Mesendoderm (in vitro differentiated cells): ENCODE data around the gene GRIK1.

Experiments used
- DNase-seq: peaks from one replicate; pipeline ENCODE4 v3.0.0; 2013
- H2AK5ac ChIP-seq: 2 replicates; pipeline ENCODE4 v1.6.1; 2013; ENCODE audit warnings: low read length, inconsistent platforms
- H2BK120ac ChIP-seq: 2 replicates; pipeline ENCODE4 v1.6.1; 2013; ENCODE audit warnings: low read depth, mild to moderate bottlenecking, low read length, moderate library complexity, mixed read lengths
- H2BK15ac ChIP-seq: replicated peaks from 2 replicates; pipeline ENCODE4 v1.6.1; 2013; ENCODE audit warnings: low read depth, mild to moderate bottlenecking, moderate library complexity
- H2BK5ac ChIP-seq: 2 replicates; pipeline ENCODE4 v1.6.1; 2013; ENCODE audit warnings: low read length, inconsistent platforms
- H3K18ac ChIP-seq: 2 replicates; pipeline ENCODE4 v1.6.1; 2013; ENCODE audit warnings: mild to moderate bottlenecking, low read length, mixed read lengths
- H3K23ac ChIP-seq: one replicate; pipeline ENCODE4 v1.6.1; 2013; ENCODE audit warnings: low read length
- H3K27ac ChIP-seq: 2 replicates; pipeline ENCODE4 v1.5.1; 2013; ENCODE audit warnings: low read depth, mild to moderate bottlenecking, inconsistent platforms, low read length, moderate library complexity
- H3K27me3 ChIP-seq: 2 replicates; pipeline ENCODE4 v1.6.1; 2013; ENCODE audit warnings: low read length, control low read depth, mild to moderate bottlenecking, inconsistent platforms; ENCODE audit not compliant: insufficient read depth, poor library complexity
- H3K36me3 ChIP-seq: 2 replicates; pipeline ENCODE4 v1.6.1; 2013; ENCODE audit warnings: low read length, inconsistent platforms; ENCODE audit not compliant: control insufficient read depth, insufficient read depth
- H3K4ac ChIP-seq: one replicate; pipeline ENCODE4 v1.6.1; 2013; ENCODE audit warnings: low read depth, mild to moderate bottlenecking, low read length, moderate library complexity
- H3K4me1 ChIP-seq: 2 replicates; pipeline ENCODE4 v1.6.1; 2013; ENCODE audit warnings: low read depth, low read length, inconsistent platforms; ENCODE audit not compliant: control insufficient read depth
- H3K4me2 ChIP-seq: 2 replicates; pipeline ENCODE4 v1.6.1; 2013; ENCODE audit warnings: low read length
- H3K4me3 ChIP-seq: 2 replicates; pipeline ENCODE4 v1.5.1; 2013; ENCODE audit warnings: mild to moderate bottlenecking, low read length
- H3K56ac ChIP-seq: one replicate; pipeline ENCODE4 v1.6.1; 2013; ENCODE audit warnings: low read length
- H3K79me1 ChIP-seq: 2 replicates; pipeline ENCODE4 v1.6.1; 2013; ENCODE audit warnings: low read length, inconsistent platforms
- H3K79me2 ChIP-seq: 2 replicates; pipeline ENCODE4 v1.6.1; 2013; ENCODE audit warnings: mild to moderate bottlenecking, low read length; ENCODE audit not compliant: control insufficient read depth, insufficient read depth
- H3K9ac ChIP-seq: 2 replicates; pipeline ENCODE4 v1.6.1; 2013; ENCODE audit warnings: low read length, inconsistent platforms
- H4K5ac ChIP-seq: one replicate; pipeline ENCODE4 v1.6.1; 2013; ENCODE audit warnings: low read length
- H4K8ac ChIP-seq: one replicate; pipeline ENCODE4 v1.6.1; 2013; ENCODE audit warnings: low read depth, mild to moderate bottlenecking, control low read depth, low read length, moderate library complexity
- whole genome bisulfite sequencing: extraction: QIAGEN DNeasy Blood & Tissue Kit; methylation state at CpG from one replicate; pipeline ENCODE4 v1.1.7; 2013; ENCODE audit warnings: low lambda C conversion rate, missing lambda C conversion rate; ENCODE audit not compliant: insufficient coverage; ENCODE audit errors: extremely low coverage; 5-methylcytosine and 5-hydroxymethylcytosine counted together

The GRIK1 gene

DNA sequence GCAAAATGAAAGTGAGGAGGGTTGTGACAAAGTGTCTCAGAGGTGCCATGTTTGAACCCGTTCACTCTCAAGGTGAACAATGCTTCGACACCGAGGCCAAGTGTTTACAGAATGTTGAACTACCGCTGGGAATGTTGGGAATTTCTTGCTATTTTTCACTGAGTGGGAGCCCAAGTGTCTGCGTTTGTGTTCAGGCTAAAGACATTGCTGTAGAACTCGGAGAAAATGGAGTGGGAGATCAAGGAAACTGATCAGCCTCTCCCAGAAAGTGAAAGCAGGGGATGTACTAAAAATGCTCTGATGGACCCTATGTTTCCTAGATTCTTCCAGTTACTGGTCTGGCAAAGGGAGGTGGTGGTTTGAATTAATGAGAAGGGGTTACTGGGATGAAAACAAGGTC, 433.6 kb downstream of the GRIK1 start:
- H2AK5ac ChIP-seq, result no peak overlapping the region
- no peak overlapping the region for H3K9ac ChIP-seq
- H2BK120ac ChIP-seq, result no peak overlapping the region
- H3K56ac ChIP-seq, result no peak overlapping the region
- H4K5ac ChIP-seq, result no peak overlapping the region
- no peaks in the 10 kb centered on the region for H3K27me3 ChIP-seq
- DNase-seq, result no peak
- H3K4ac ChIP-seq, result no peak overlapping the region
- H3K18ac ChIP-seq, result no peak overlapping the region
- no peak overlapping the region for H2BK5ac ChIP-seq
- no peak overlapping the region for H3K4me2 ChIP-seq
- H3K79me1 ChIP-seq, result no peaks in the 10 kb centered on the region
- H3K27ac ChIP-seq, result no peak overlapping the region
- no peak overlapping the region for H4K8ac ChIP-seq
- H3K36me3 ChIP-seq, result no peaks in the 10 kb centered on the region
- H3K79me2 ChIP-seq, result no peaks in the 10 kb centered on the region
- no CpG with 5 or more reads among the region's 6 CpGs for WGBS
- no peak overlapping the region for H3K4me3 ChIP-seq
- H3K4me1 ChIP-seq, result no peaks in the 10 kb centered on the region
- no peak overlapping the region for H2BK15ac ChIP-seq
- no peak overlapping the region for H3K23ac ChIP-seq

DNA sequence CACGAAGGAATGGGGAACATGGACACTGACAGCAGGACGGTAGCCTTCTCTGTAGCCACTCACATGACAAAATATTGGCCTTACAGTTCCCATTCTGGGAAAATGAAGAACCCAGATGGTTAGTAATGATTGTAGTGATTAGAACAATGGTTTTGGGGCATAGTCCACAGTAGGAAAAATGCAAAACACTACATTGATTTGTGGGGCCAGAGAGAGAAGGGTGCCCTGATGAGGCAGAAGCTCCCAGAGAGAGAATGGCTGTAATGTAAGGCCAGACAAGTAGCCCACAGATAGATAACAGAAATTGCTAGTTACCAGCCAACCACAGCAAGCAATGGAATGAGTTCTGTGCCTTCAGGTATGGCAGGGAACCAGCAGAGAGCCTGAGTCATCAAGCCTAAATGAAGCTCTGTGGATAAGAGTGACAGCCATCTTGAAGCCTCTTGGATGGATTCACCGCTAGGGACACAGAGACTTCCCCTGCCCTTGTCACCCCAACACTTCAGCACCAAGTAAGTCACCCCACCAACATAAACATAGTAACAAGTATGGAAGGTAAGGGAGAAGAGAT, 435.0 kb downstream of the GRIK1 start:
- Histone ChIP-seq H2BK120ac (no peak overlapping the region), H3K4ac (no peak overlapping the region), H3K4me3 (no peak overlapping the region), H3K27ac (no peak overlapping the region), H3K4me2 (no peak overlapping the region), H3K23ac (no peak overlapping the region), H4K5ac (no peak overlapping the region), H2BK15ac (no peak overlapping the region), H3K56ac (no peak overlapping the region), H3K18ac (no peak overlapping the region), H3K79me1 (no peaks in the 10 kb centered on the region), H3K27me3 (no peaks in the 10 kb centered on the region), H3K4me1 (no peaks in the 10 kb centered on the region), H3K36me3 (no peaks in the 10 kb centered on the region), H3K79me2 (no peaks in the 10 kb centered on the region), H2BK5ac (no peak overlapping the region), H3K9ac (no peak overlapping the region), H4K8ac (no peak overlapping the region), H2AK5ac (no peak overlapping the region)
- WGBS, result no CpG with 5 or more reads among the region's 3 CpGs
- DNase-seq, result peak; percentile 27

DNA sequence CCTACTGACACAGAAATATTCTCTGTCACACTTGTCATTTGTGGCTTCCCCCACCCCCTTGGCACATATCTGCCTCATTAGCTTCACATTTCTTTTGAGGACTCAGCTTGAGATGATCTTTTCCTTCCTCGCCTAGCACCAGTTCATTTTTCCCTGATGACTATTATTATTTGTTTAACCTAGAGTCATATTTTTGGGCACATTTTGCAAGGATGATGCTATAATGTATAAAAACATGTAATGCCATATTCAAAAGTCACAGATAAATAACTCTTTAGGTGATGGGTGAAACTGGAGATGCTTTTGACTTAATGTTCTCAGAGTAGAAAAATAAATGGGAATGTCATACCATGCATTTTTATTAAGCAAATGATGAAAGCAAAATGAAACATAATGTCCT, 438.3 kb downstream of the GRIK1 start:
- no peak overlapping the region for H3K56ac ChIP-seq
- H2AK5ac ChIP-seq, result no peak overlapping the region
- H2BK120ac ChIP-seq, result no peak overlapping the region
- H3K4me1 ChIP-seq, result no peaks in the 10 kb centered on the region
- H3K79me2 ChIP-seq, result no peaks in the 10 kb centered on the region
- no peaks in the 10 kb centered on the region for H3K79me1 ChIP-seq
- no peak overlapping the region for H3K4me3 ChIP-seq
- H3K4me2 ChIP-seq, result no peak overlapping the region
- no peak overlapping the region for H3K27ac ChIP-seq
- no peak overlapping the region for H3K4ac ChIP-seq
- no peak for DNase-seq
- H3K27me3 ChIP-seq, result no peaks in the 10 kb centered on the region
- H3K9ac ChIP-seq, result no peak overlapping the region
- H2BK5ac ChIP-seq, result no peak overlapping the region
- no peaks in the 10 kb centered on the region for H3K36me3 ChIP-seq
- no peak overlapping the region for H3K18ac ChIP-seq
- no peak overlapping the region for H4K5ac ChIP-seq
- no peak overlapping the region for H4K8ac ChIP-seq
- H3K23ac ChIP-seq, result no peak overlapping the region
- no CpG with 5 or more reads among the region's 1 CpG for WGBS
- no peak overlapping the region for H2BK15ac ChIP-seq

DNA sequence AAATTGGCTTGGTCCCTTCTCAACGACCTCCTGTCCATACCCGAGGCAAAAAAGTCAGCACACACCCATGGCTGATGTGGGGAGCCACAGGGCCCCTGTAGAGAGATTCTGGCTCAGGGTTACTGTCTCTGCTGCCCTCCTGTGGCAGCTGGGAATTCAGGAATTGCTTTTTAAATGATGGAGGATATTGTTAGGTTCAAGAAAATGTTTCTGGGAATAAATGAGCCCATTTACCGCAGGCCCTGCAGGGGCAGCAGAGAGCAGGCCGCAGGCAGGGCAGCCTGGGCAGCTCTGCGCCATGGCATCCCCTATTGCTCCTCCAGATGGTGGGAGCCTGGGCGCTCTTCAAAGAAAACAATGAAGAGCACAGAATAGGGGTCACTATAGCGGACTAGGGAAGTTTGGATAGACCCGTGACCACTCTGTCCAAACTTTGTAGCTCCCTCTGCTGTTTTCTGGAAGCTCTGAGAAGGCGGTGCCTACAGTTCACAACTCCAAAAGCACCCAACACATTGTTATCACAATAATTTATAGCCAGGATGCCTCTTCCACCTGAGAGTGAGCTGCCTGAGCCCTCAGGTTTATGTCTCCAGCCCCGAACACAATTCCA, 440.0 kb downstream of the GRIK1 start:
- H3K27ac ChIP-seq, result no peak overlapping the region
- no peaks in the 10 kb centered on the region for H3K79me2 ChIP-seq
- H2BK15ac ChIP-seq, result no peak overlapping the region
- no peak overlapping the region for H3K18ac ChIP-seq
- H3K4ac ChIP-seq, result no peak overlapping the region
- no CpG with 5 or more reads among the region's 10 CpGs for WGBS
- H2AK5ac ChIP-seq, result no peak overlapping the region
- no peak overlapping the region for H3K9ac ChIP-seq
- H3K27me3 ChIP-seq, result no peaks in the 10 kb centered on the region
- H3K36me3 ChIP-seq, result no peaks in the 10 kb centered on the region
- peak; percentile 75 for DNase-seq
- no peak overlapping the region for H3K56ac ChIP-seq
- no peak overlapping the region for H3K23ac ChIP-seq
- H3K4me3 ChIP-seq, result no peak overlapping the region
- no peak overlapping the region for H4K5ac ChIP-seq
- H3K4me1 ChIP-seq, result no peaks in the 10 kb centered on the region
- no peak overlapping the region for H3K4me2 ChIP-seq
- no peak overlapping the region for H4K8ac ChIP-seq
- no peak overlapping the region for H2BK120ac ChIP-seq
- no peak overlapping the region for H2BK5ac ChIP-seq
- H3K79me1 ChIP-seq, result no peaks in the 10 kb centered on the region

DNA sequence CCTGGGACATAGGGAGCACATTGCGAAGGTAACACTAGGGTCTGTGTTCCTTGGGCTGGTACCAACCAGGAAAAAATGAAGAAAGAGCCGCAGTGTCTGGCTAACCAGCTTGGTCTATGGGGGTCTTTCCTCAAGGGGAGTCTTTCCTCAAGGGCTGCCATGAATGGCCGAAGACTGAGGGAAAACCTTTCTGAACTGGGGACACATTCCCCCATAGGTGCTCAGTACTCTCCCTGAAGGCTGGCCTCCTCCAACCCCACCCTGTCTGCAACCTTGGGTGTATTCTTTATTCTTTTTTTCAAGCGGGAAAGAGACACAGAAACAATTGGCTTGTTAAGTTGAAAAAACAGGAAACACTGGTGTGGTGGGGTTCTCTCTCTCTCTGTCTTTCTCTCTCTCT, 440.6 kb downstream of the GRIK1 start:
- Histone ChIP-seq H3K9ac (no peak overlapping the region), H3K23ac (no peak overlapping the region), H3K79me2 (no peaks in the 10 kb centered on the region), H3K4me3 (no peak overlapping the region), H3K56ac (no peak overlapping the region), H3K79me1 (no peaks in the 10 kb centered on the region), H3K4ac (no peak overlapping the region), H3K18ac (no peak overlapping the region), H3K4me2 (no peak overlapping the region), H2BK15ac (no peak overlapping the region), H3K36me3 (no peaks in the 10 kb centered on the region), H4K8ac (no peak overlapping the region), H2BK5ac (no peak overlapping the region), H3K4me1 (no peaks in the 10 kb centered on the region), H2AK5ac (no peak overlapping the region), H2BK120ac (no peak overlapping the region), H3K27me3 (no peaks in the 10 kb centered on the region), H4K5ac (no peak overlapping the region), H3K27ac (no peak overlapping the region)
- WGBS, result no CpG with 5 or more reads among the region's 4 CpGs
- DNase-seq, result no peak

DNA sequence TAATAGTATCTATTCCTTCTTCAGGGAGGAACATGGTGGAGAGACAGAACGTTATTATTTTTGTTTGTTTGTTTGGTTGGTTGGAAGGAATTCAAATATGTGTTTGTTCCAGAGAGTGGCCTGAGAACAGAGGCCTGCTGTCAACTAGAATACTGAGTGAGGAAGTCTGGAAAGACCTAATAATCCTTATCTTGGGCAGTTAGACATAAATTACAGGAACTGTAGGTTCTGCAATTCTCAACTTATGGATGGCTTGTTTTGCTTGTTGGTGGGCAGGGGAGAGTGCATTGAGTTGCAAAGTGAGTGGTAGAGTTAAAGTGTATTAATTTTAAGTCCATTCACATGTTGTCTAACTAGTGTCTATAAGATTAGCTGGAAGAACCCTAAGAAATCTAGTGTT, 443.5 kb downstream of the GRIK1 start:
- WGBS, result no CpG with 5 or more reads among the region's 1 CpG
- Histone ChIP-seq H2BK15ac (no peak overlapping the region), H3K4me1 (no peaks in the 10 kb centered on the region)

More for the DNA sequence above, 443.5 kb downstream of the GRIK1 start:
- H3K4me2 ChIP-seq, result no peak overlapping the region
- H3K27me3 ChIP-seq, result no peaks in the 10 kb centered on the region
- H3K27ac ChIP-seq, result no peak overlapping the region
- DNase-seq, result no peak
- H3K4me3 ChIP-seq, result no peak overlapping the region
- H3K18ac ChIP-seq, result no peak overlapping the region
- no peak overlapping the region for H4K8ac ChIP-seq
- no peak overlapping the region for H3K23ac ChIP-seq
- H3K79me2 ChIP-seq, result no peaks in the 10 kb centered on the region
- H3K4ac ChIP-seq, result no peak overlapping the region
- no peak overlapping the region for H2AK5ac ChIP-seq
- H3K9ac ChIP-seq, result no peak overlapping the region
- H4K5ac ChIP-seq, result no peak overlapping the region
- H2BK120ac ChIP-seq, result no peak overlapping the region
- no peak overlapping the region for H2BK5ac ChIP-seq
- no peaks in the 10 kb centered on the region for H3K36me3 ChIP-seq
- H3K56ac ChIP-seq, result no peak overlapping the region
- no peaks in the 10 kb centered on the region for H3K79me1 ChIP-seq
